GM04504 (cell line): Measurements from ENCODE around the gene STIL.
"Not testable (repeated sequence)": the region's sequence is repeated elsewhere in the genome, so short reads cannot be mapped to it uniquely, and the experiment has no call there.

Experiments used
- DNase-seq: peaks from one replicate; pipeline ENCODE4 v3.0.0-alpha.2; 2012; ENCODE audit warnings: low read depth

Gene STIL

GRCh38 chr1:47219590-47220220 lies 94.2 kb downstream of the STIL start:
- no peak for DNase-seq

DNA sequence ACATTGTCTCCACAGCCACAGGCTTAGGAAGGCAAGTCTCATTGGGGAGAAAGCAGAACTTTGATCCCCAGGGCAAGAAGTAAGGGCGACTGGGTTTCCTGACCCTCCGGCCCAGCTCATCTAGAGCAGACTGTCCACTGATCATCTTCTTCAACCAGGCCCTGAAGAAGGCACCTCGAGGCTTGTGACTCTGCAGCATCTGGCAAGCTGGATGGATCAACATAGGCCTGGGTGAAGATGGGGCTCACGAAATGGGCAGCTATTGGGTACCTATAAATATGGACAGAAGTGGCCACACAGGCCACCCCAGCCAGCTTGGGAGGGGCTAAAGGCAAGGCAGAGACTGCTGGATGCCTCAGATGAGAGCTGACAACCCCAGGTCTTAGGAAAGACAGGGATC lies 94.9 kb downstream of the STIL start:
- no peak for DNase-seq

- DNase-seq, result no peak
Measured at GRCh38 chr1:47216278-47217059, 97.5 kb downstream of the STIL start.

GRCh38 chr1:47215713-47216112 lies 98.2 kb downstream of the STIL start:
- no peak for DNase-seq

- DNase-seq, result no peak
Measured at GRCh38 chr1:47214549-47214948, 99.4 kb downstream of the STIL start.

GRCh38 chr1:47213230-47213963 lies 100.5 kb downstream of the STIL start:
- DNase-seq, result no peak

DNA sequence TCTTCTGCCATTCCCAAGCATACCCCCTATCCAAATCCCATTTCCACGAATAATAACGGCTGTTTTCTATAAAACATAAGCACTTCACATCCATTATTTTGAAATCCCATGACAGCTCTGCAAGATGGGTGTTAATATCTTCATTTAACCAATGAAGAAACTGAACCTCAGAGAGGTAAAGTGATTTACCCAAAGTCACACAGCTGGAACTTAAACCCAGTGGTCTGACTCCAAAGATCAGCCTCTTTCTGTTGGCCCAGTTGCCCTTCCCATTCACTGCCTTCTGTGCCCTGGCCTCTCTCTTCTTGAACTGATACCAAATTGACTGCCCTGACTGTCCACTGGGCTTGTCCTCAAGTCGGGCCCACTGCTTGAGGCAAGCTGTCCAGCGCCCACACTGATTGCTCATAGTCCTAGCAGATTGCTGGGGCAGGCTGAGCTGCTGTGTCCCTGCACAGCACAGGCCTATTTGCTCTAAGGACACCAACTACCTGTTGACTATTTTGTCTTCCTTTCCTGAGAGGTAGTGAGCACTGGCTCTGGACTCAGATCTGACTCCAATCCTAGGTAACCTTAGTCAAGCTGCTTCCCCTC lies 101.2 kb downstream of the STIL start:
- no peak for DNase-seq

GRCh38 chr1:47211796-47212269 lies 102.1 kb downstream of the STIL start:
- DNase-seq, result no peak

DNA sequence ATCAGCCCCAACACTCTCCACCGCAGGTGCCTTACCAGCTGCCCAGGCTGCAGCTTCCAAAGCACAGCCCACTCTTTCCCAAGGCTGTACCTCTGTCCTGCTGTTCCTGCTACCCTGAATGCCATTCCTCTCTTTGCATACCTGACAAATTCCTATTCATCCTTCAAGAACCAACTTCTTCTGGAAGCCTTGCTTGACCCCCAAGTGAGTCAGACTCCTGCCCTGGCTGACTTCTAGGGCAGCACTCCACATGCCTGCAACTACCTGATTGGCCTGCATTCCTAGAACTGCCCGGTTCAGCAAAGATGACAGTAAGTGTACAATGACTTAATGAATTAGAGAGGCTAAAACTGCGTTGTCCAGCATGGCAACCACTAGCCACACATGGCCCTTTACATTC lies 103.3 kb downstream of the STIL start:
- no peak for DNase-seq

- no peak for DNase-seq
Measured at GRCh38 chr1:47209725-47210325, 104.1 kb downstream of the STIL start.

DNA sequence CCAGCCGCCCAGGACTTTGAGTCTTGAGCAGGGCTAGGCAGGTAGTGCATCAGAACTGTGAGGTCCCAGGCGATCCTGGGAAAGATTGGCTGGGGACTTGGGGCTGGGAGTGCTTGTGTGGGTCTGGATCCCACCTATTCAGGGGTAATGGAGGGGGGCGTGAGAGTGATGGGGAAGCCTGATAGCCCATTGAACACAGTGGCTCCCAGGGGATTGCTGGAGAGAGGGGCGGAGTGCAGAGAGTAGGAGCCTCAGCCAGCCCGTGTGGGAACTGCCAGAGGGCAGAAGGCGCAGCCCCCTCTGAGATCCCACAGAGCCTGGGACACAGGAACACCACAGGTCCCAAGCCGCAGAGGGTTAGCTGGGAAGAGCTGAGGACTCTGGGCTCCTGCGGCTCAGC lies 104.9 kb downstream of the STIL start:
- DNase-seq, result no peak

GRCh38 chr1:47208374-47208850 lies 105.5 kb downstream of the STIL start:
- DNase-seq, result no peak

DNA sequence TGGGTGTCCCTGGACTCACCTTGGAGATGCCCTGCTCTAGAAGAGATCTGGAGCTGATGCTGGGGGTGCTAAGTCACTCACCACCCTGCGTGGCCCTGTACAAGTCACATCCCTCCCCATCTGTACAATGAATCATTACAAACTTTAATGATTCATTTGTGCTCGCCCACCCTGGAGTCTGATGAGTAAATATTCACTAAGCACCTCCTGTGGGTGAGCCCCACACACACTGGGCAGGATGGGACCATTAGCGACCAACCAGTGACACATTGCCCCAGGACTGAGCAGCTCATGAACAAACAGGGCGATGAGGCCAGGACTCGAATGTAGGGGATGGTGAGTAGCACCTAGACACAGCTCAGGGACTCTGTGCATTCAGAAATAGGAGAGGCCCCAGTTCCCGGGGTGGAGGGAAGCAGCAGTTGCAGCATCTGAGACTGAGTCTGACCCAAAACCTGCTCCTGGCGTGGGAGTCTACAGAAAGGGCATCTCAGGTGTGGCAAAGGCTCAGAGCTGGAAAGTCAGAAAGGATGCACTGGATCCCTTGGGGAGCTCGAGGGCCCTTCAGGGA lies 106.1 kb downstream of the STIL start:
- no peak for DNase-seq

DNA sequence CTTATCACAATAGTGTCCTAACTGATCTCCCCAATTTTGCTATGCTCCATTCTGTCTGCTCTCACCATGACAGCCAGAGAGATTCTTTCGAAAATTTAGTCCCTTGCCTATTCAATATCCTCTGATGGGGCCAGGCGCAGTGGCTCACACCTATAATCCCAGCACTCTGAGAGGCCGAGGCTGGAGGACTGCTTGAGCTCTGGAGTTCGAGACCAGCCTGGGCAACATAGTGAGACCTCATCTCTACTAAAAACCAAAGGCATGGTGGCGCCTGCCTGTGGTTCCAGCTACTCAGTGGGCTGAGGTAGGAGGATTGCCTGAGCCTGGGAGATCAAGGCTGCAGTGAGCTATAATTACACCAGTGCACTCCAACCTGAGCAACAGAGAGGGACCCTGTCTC lies 108.0 kb downstream of the STIL start:
- no peak for DNase-seq

DNA sequence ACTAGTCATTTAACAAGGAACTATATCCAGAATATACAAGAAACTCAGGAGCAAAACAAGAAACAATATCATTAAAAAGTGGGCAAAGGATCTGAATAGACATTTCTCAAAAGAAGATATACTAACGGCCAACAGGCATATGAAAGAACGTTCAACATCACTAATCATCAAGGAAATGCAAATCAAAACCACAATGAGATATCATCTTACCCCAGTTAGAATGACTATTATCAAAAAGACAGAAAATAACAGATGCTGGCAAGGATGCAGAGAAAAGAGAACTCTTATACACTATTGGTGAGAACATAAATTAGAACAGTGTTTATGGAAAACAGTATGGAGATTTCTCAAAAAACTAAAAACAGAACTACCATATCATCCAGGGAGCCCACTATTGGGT lies 110.4 kb downstream of the STIL start:
- DNase-seq, result not testable (repeated sequence)

GRCh38 chr1:47201179-47201578 lies 112.8 kb downstream of the STIL start:
- DNase-seq, result no peak
